Breast epithelium (tissue), 4 donors: ENCODE results near the gene ZNF416. TPM values are rescaled to one million over a fixed set of nuclear protein-coding genes. Genes with fewer than 3 reads are reported as not detected.
A peak's percentile ranks its signal among the peaks of the same experiment; 100 is the strongest.

Experiments
- DNase-seq, 2 donors: peaks; one replicate each; pipeline ENCODE4 v3.0.0-alpha.2; 2019; ENCODE audit warnings: low spot score in 2 of 2
- H3K27ac ChIP-seq, 2 donors: fragments of 200-600 bp; sonication (generic) in 1 of 2; one replicate each; pipeline ENCODE4 v1.5.1; 2016 to 2019; ENCODE audit warnings: mild to moderate bottlenecking in 1 of 2
- H3K27me3 ChIP-seq, 2 donors: fragments of 200-600 bp; sonication (generic) in 1 of 2; one replicate each; pipeline versions ENCODE4 v1.5.1 to v1.6.0; 2017 to 2019; ENCODE audit warnings: control low read depth in 1 of 2, mild to moderate bottlenecking in 1 of 2
- H3K36me3 ChIP-seq: fragments of 200-600 bp; one replicate; pipeline ENCODE4 v1.5.1; 2019
- H3K4me1 ChIP-seq, 2 donors: fragments of 200-600 bp; sonication (generic); one replicate each; pipeline ENCODE4 v1.5.1; 2016 to 2019; ENCODE audit warnings: control low read depth in 1 of 2
- H3K4me3 ChIP-seq, 3 donors: fragments of 200-600 bp; sonication (generic); 1 replicate in 2 of 3; 2 replicates in 1 of 3; pipeline ENCODE4 v1.5.1; 2016 to 2019; ENCODE audit warnings: mild to moderate bottlenecking in 3 of 3, moderate library complexity in 2 of 3
- H3K9me3 ChIP-seq, 2 donors: fragments of 200-600 bp; sonication (generic) in 1 of 2; one replicate each; pipeline ENCODE4 v1.5.1; 2016 to 2019; ENCODE audit warnings: control low read depth in 1 of 2
- POLR2A ChIP-seq: fragments of 450-650 bp; IDR thresholded peaks from one replicate; pipeline ENCODE4 v1.6.1; 2016; ENCODE audit warnings: antibody characterized with exemption, mild to moderate bottlenecking, moderate library complexity
- POLR2AphosphoS5 ChIP-seq, 3 donors: sonication (generic); formaldehyde crosslinking; IDR thresholded peaks; one replicate each; pipeline ENCODE4 v1.6.1; 2017; ENCODE audit warnings: antibody characterized with exemption in 3 of 3
- intact Hi-C: fragments of 100-400 bp; cut with DNase I; formaldehyde crosslinking; loops from one replicate; pipeline ENCODE4 v1.15.1; 2023; ENCODE audit warnings: low total_unique reads
- total RNA-seq, 3 donors: library from RNA; depleted of rRNA; stranded (reverse); fragments of >200 nt; gene quantifications; one replicate each; pipeline ENCODE4 v1.1.0, GENCODE V29; 2016
- TF ChIP-seq, protein P1 (sequence below), 3 donors: fragments of 450-650 bp; IDR thresholded peaks; one replicate each; pipeline ENCODE4 v1.5.1; 2016 to 2017; ENCODE audit warnings: antibody characterized with exemption in 3 of 3, mild to moderate bottlenecking in 3 of 3, moderate library complexity in 3 of 3

The ZNF416 gene
- 1 to 10 TPM; 2.7 to 6.4 (median 6.2) TPM for total RNA-seq

DNA sequence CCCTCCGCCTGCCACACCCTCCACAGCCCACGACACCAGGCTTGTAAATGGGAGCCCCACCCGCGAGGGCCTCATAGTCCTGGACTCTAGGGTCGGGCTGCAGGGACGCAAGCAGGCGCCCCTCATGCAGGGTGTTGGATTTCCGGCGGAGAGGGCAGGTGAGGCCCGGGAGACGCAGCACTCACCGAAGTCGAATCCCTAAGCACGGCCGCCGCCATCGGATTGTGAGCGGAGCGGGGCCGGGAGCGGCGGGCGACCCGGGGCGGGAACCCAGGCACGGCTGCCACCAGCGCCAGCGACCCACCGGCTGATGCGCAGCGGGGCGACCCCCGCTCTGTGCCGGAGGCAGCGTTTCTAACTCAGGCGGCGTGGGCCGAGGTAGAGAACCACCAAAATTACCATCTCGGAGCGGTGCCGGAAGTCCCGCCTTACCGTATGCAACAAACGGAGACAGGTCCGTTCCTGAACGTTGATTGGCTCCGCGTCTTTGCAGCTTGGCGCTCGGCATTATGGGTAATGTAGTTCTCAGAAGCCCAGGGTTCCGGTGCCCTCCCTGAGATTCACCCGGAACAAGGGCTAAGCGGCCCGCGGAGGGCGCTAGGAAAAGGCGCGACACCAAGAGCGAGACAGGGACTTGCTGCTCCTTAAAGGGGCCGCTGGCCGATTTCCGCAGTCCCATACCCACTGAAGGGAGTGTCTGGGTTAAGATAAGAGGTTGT lies at the start of gene ZNF416:
ZNF416 (minus strand) TSS at position 425 of the 719 bp plus-strand sequence; CDS start at position 218, 207 bp downstream.
- Histone ChIP-seq H3K4me3 (peak within 1 kb of the TSS; percentile 91 to 98 (median 97)), H3K27ac (peak within 1 kb of the TSS; percentile 74 to 76), H3K9me3 (peaks cover 42 to 44% of the 10 kb centered on the region in 2 donors), H3K4me1 (peaks cover 0 to 4% of the 10 kb centered on the region in 2 donors), H3K27me3 (no peaks in the 10 kb centered on the region), H3K36me3 (peaks cover 28% of the 10 kb centered on the region)
- TF ChIP-seq POLR2AphosphoS5 (IDR thresholded peaks at IDR 0.05) (peak; percentile 29 to 77 (median 71)), POLR2A (no peak)
- TF ChIP-seq, protein P1, sequence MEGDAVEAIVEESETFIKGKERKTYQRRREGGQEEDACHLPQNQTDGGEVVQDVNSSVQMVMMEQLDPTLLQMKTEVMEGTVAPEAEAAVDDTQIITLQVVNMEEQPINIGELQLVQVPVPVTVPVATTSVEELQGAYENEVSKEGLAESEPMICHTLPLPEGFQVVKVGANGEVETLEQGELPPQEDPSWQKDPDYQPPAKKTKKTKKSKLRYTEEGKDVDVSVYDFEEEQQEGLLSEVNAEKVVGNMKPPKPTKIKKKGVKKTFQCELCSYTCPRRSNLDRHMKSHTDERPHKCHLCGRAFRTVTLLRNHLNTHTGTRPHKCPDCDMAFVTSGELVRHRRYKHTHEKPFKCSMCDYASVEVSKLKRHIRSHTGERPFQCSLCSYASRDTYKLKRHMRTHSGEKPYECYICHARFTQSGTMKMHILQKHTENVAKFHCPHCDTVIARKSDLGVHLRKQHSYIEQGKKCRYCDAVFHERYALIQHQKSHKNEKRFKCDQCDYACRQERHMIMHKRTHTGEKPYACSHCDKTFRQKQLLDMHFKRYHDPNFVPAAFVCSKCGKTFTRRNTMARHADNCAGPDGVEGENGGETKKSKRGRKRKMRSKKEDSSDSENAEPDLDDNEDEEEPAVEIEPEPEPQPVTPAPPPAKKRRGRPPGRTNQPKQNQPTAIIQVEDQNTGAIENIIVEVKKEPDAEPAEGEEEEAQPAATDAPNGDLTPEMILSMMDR (IDR thresholded peaks at IDR 0.05): peak in 1 of 3 donors; percentile 17
- peak; percentile 95 to 97 for DNase-seq
- intact Hi-C loops: no loop called here

DNA sequence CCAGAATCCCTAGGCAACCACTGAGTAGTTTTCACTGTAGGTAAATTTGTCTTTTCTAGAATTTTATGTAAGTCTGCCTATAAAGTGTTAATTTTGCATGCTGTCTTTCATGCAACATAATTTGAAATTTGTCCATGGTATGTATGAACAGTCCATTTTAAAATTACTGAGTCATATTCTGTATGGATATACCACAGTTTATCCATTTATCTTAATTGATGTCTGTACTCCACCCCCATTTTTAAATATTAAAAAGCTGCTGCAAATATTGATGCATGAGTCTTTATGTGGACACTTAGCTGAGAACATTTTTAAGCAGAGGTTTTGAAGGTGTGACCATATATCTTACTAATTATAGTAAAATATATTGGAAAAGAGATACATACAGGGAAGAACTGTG lies 44.4 kb upstream of the ZNF416 start:
- DNase-seq: no peak
- peaks cover 95 to 99% of the 10 kb centered on the region in 2 donors for H3K9me3 ChIP-seq
- H3K4me1 ChIP-seq: no peaks in the 10 kb centered on the region
- no peaks in the 10 kb centered on the region for H3K27me3 ChIP-seq
- intact Hi-C loops: no loop called here
- TF ChIP-seq, protein P1 (IDR thresholded peaks at IDR 0.05): no peak
- TF ChIP-seq POLR2AphosphoS5 (IDR thresholded peaks at IDR 0.05) (no peak), POLR2A (no peak)
- H3K36me3 ChIP-seq: peaks cover 23% of the 10 kb centered on the region
- no peak overlapping the region for H3K4me3 ChIP-seq
- H3K27ac ChIP-seq: no peak overlapping the region

DNA sequence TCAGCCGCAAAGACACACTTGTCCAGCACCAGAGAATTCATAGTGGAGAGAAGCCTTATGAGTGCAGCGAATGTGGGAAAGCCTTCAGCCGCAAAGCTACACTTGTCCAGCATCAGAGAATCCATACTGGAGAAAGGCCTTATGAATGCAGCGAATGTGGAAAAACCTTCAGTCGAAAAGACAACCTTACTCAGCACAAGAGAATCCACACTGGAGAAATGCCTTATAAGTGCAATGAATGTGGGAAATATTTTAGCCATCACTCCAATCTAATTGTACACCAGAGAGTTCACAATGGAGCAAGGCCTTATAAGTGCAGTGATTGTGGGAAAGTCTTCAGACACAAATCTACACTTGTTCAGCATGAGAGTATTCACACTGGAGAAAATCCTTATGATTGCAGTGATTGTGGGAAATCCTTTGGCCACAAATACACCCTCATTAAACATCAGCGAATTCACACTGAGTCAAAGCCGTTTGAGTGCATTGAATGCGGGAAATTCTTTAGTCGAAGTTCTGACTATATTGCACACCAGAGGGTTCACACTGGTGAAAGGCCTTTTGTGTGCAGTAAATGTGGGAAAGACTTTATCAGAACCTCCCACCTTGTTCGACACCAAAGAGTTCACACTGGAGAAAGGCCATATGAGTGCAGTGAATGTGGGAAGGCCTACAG lies 42.1 kb upstream of the ZNF416 start:
- Histone ChIP-seq H3K27me3 (no peaks in the 10 kb centered on the region), H3K27ac (no peak overlapping the region), H3K9me3 (peaks cover 99 to 100% of the 10 kb centered on the region in 2 donors), H3K4me1 (no peaks in the 10 kb centered on the region), H3K4me3 (peak overlapping the region in 1 of 3 donors; percentile 9), H3K36me3 (peaks cover 34% of the 10 kb centered on the region)
- TF ChIP-seq POLR2AphosphoS5 (IDR thresholded peaks at IDR 0.05) (no peak), POLR2A (no peak)
- TF ChIP-seq, protein P1 (IDR thresholded peaks at IDR 0.05): no peak
- intact Hi-C loops: no loop called here
- no peak for DNase-seq

DNA sequence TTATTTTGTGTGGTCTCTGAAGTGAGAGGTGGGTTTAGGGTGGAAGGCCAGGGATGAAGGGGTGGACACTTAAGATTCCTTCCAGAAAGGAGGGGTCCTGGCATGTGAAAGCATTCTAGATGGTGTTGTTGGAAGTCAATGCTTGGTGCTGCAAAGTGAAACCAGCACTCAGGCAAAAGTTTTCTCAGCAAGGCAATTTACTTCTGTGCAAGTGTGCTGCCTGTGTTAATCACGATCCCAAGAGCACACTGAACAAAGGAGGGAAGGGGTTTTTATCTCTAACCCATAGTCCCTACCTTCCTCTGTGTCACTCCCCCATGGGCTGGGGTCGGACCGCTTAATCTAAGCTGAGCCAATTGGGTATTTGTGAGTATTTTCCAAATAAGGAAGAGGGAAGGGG lies 36.6 kb upstream of the ZNF416 start:
- H3K27ac ChIP-seq: no peak overlapping the region
- peak overlapping the region in 2 of 3 donors; percentile 84 to 100 for H3K4me3 ChIP-seq
- TF ChIP-seq, protein P1 (IDR thresholded peaks at IDR 0.05): no peak
- TF ChIP-seq POLR2AphosphoS5 (IDR thresholded peaks at IDR 0.05) (no peak), POLR2A (no peak)
- no peaks in the 10 kb centered on the region for H3K27me3 ChIP-seq
- intact Hi-C loops: no loop called here
- peaks cover 55 to 57% of the 10 kb centered on the region in 2 donors for H3K9me3 ChIP-seq
- H3K36me3 ChIP-seq: peaks cover 28% of the 10 kb centered on the region
- no peaks in the 10 kb centered on the region for H3K4me1 ChIP-seq
- no peak for DNase-seq
